ENCODE data around the gene TM9SF3. TPM values are rescaled to one million over a fixed set of nuclear protein-coding genes. Genes with fewer than 3 reads are reported as not detected.

The TM9SF3 gene
- total RNA-seq, 4 donors from 2014 or later, result 77.0 to 129 (median 94.4) TPM

DNA sequence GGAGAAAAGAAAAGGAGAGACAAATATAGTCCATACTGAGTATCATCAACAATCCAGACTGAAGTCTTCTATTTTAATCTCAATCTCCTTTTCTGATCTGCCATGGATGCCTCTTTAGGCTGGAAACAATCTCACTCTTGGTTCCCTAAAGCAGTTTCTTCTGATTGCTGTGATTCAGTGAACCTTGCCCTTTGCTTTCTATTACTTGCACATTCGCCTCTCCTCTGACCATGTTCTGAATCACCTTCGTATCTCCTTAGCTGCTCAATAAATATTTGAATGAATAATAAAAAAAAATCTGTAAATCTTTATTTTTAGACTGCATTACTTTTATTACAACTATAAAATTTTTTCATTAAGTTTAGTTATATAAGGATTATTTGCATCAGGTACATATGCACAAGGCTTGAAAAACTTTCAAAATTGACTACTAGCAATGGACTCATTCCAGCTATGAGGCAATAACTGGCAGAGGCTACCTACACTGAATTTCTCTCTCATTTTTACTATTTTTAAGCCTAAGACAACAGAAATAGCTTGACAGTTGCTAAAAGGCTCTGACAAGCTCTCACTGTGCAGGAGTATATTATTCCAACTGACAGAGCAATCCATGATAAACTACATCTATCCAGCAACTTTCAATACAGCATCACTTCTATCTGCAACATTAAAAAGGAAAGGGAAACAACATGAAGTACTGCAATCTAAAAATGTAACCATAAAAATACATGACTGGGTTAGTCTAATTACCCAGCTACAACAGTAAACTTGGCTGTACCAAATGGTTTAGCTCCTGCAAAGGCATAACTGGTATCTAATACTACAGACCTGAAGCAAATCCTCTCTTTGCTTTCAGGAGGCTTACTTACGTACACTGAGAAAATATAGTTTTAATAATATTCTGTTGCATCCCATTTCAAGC is 25.6 kb downstream of the TM9SF3 start:
- no peak for TF ChIP-seq CTCF (IDR thresholded peaks at IDR 0.05; ENCODE audit: low read depth)

DNA sequence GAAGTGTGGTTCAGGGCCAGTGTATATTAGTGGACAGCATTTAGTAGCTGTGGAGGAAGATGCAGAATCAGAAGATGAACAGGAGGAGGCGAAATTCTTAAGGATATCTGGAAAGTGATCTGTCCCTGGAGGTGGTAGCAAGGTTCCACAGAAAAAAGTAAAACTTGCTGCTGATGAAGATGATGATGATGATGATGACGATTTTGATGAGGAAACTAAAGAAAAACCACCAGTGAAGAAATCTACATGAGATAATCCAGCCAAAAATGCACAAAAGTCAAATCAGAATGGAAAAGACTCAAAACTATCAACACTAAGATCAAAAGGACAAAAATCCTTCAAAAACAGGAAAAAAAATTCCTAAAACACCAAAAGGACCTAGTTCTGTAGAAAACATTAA is 26.3 kb downstream of the TM9SF3 start:
- TF ChIP-seq CTCF (IDR thresholded peaks at IDR 0.05; ENCODE audit: low read depth), result no peak

GRCh38 chr10:96556003-96556402 is 30.8 kb downstream of the TM9SF3 start:
- no peak for TF ChIP-seq CTCF (IDR thresholded peaks at IDR 0.05; ENCODE audit: low read depth)

- no peak for TF ChIP-seq CTCF (IDR thresholded peaks at IDR 0.05; ENCODE audit: low read depth)
These were observed 31.5 kb downstream of the TM9SF3 start for GRCh38 chr10:96555330-96555729.

DNA sequence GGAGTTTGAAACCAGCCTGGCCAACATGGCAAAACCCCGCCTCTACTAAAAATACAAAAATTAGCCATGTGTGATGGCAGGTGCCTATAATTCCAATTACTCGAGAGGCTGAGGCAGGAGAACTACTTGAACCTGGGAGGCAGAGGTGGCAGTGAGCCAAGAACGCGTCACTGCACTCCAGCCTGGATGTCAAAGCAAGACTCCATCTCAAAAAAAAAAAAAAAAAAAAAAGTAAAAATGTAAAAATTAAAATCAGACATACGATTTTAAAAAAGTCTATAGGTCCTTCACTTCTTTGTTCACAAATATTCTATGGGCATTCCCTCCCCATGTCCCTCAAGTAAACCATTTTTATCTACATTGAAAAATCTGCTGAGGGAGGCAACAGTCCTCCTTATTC is 38.2 kb downstream of the TM9SF3 start:
- no peak for TF ChIP-seq CTCF (IDR thresholded peaks at IDR 0.05; ENCODE audit: low read depth)

DNA sequence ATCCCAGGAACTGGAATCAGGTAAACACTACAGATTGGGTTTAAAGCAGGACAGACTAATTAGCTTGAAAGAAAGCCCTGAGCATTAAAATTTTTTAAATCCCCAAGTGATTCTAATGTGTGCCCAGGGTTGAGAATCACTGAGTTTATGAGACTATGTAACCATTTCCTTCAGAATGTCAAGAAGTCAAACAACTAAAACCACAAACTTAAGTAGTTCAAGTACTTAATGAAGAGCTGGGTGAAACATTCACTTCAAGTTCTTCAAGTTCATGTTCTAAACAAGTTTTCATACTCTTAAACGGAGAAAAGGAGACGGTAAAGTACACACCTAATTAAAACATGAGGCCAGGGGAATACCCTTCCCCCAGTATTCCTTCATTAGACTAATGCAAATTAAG is 44.9 kb downstream of the TM9SF3 start:
- no peak for TF ChIP-seq CTCF (IDR thresholded peaks at IDR 0.05; ENCODE audit: low read depth)

GRCh38 chr10:96540240-96540639 is 46.6 kb downstream of the TM9SF3 start:
- TF ChIP-seq CTCF (IDR thresholded peaks at IDR 0.05; ENCODE audit: low read depth), result no peak

Data from subcutaneous adipose tissue (tissue), 4 donors.